ENCODE measurements around the gene FGF1. TPM values are rescaled to one million over a fixed set of nuclear protein-coding genes. Genes with fewer than 3 reads are reported as not detected.

The FGF1 gene
- total RNA-seq, result 1 to 10 TPM in 3 of 4 donors, under 1 TPM in 1; 0.75 to 5.9 (median 4.8) TPM

DNA sequence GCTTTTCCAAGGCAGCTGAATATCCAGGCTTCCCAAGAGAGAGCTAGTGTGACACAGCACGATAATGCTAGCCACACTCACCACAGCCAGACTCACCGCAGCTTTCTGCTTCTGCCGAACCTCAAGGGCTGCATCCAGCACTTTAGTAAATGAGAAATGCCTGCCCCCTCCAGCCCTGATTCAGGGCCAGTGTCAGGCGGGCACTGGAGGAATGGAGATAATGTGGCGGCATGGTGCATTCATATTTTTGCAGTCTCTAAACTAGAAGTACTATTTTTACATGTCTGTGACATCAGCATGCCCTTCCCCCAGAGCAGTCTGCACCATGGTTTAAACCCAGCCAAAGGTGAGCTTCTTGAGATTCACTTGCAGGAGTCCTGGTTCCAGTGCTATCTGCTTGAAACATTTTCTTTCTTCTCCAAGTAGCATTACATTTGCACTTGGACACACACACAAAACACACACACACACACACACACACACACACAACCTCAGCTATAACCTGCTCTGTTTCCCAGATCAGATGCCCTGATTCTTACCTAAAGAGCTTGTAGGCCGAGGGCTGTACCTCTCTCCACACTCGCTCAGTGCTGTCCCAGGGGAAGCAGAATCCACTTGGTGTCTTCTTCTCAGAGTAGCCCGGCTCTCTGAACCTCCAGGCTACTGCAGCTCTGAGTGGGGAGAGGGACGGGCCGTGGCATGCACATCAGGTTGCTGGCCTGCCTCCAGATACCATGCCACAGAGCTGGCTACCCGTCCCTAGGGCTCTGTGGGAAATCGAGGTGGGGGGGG is at the start of gene FGF1:
TSS of gene FGF1 (minus strand) at position 673 of the 792 bp plus-strand sequence. CDS start 71,963 bp downstream, outside the sequence.
- TF ChIP-seq, protein P1, sequence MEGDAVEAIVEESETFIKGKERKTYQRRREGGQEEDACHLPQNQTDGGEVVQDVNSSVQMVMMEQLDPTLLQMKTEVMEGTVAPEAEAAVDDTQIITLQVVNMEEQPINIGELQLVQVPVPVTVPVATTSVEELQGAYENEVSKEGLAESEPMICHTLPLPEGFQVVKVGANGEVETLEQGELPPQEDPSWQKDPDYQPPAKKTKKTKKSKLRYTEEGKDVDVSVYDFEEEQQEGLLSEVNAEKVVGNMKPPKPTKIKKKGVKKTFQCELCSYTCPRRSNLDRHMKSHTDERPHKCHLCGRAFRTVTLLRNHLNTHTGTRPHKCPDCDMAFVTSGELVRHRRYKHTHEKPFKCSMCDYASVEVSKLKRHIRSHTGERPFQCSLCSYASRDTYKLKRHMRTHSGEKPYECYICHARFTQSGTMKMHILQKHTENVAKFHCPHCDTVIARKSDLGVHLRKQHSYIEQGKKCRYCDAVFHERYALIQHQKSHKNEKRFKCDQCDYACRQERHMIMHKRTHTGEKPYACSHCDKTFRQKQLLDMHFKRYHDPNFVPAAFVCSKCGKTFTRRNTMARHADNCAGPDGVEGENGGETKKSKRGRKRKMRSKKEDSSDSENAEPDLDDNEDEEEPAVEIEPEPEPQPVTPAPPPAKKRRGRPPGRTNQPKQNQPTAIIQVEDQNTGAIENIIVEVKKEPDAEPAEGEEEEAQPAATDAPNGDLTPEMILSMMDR (IDR thresholded peaks at IDR 0.05; ENCODE audit: low read depth), result no peak

DNA sequence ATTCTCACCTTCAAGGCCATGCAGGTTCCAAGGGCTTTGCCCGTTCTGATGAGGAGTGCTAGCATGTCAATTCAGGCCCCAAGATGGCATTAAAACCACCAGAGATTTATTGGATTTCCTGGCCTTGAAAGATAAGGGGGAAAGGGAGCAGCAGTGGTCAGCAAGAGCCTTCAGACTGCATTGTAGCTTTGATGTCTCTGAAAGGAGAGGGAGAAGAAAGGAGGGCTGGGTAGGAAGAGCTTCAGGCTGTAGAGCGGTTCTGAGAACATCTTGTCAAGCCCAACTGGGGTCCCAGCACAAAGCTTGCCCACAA is 41.8 kb upstream of the FGF1 start:
- TF ChIP-seq, protein P1 (IDR thresholded peaks at IDR 0.05; ENCODE audit: low read depth), result no peak

DNA sequence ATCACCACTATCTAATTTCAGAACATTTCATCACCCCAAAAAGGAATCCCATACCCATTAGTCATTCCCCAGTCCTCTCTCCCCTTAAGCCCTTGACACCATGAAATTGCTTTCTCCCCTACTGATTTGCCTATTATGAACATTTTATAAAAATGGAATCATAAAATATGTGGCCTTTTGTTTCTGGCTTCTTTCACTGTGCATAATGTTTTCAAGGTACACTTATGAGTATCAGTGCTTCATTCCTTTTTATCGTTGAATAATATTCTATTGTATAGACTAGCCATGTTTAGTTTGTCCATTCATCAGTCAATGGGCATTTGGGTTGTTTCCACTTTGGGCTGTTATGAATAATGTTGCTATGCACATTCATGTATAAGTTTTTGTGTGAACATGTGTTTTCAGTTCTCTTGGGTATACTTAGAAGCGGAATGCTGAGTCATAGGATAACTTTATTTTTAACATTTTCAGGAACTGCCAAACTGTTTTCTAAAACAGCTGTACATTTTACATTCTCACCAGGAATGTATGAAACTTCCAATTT is 40.4 kb upstream of the FGF1 start:
- TF ChIP-seq, protein P1 (IDR thresholded peaks at IDR 0.05; ENCODE audit: low read depth), result no peak

DNA sequence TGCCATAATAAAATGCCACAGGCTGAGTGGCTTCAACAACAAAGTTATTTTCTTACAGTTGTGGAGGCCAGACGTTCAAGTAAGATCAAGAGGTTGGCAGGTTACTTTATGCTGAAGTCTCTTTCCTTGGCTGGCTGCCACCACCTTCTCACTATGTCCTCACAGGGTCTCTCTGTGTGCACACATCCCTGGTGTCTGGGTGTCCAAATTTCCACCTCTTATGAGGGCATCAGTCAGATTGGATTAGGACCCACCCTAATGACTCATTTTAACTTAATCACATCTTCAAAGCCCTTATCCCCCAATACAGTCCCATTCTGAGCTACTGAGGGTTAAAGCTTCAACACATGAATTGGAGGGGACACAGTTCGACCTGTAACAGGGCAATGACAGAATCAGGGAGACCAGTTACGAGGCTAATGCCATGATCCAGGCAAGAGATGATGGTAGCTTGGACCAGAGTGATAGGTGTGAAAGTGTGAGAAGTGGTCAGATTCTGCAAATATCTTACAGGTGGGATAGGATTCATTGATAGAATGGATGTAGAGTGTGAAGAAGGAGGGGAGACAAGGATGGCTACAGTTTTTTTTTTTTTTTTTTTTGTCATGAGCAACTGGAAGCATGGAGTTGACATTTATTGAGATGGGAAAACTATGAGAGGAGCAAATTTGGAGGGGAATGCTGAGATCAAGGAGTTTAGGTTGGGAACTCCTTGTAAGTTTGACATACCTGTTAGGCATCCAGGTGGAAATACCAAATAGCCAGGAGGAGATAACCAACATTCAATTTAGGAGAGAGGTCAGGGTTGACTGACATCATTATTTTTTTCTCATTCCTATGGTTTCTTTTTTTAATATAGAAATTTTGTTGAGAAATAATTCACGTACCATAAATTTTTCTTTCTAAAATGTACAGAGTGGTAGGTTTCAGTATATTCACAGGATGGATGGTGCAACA is 39.6 kb upstream of the FGF1 start:
- TF ChIP-seq, protein P1 (IDR thresholded peaks at IDR 0.05; ENCODE audit: low read depth), result no peak

DNA sequence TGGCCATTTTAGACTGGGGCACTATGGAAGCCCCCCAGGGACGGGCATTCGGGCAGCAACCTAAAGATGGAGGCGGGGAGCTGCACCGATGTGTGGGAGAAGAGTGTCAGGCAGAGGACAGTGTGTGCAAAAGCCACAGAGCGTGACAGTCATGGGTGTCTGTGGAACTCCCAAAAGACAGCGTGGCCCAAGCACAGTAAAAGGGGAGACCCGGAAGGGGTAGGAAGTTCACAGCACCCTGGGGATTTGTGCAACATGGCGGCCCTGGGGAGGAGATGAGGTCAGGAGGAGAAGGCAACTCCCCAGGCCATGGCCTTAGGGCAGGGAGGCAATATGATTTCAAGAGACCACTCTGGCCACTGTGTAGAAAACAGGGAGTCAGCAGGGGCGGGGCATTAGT is 38.9 kb upstream of the FGF1 start:
- TF ChIP-seq, protein P1 (IDR thresholded peaks at IDR 0.05; ENCODE audit: low read depth), result no peak

DNA sequence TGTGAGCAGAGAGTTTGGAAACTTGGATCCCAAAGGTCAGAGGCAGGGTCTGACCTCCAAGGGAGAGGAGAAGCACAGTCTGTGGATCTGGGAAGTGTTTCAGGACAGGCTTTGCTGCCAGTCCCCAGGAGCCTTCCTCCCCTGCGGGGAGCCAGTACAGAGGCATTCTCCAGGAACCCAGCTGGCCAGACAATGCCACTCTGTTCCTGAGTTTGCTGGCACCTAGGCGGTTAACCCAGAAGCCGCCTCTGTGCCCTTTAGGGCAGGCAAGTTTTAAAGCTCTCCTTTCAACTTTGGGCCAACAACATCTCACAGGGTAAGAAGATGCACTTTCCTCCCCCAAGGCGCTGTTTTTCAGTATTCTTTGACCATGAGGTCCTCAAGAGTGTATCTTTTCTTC is 37.0 kb upstream of the FGF1 start:
- TF ChIP-seq, protein P1 (IDR thresholded peaks at IDR 0.05; ENCODE audit: low read depth), result no peak

DNA sequence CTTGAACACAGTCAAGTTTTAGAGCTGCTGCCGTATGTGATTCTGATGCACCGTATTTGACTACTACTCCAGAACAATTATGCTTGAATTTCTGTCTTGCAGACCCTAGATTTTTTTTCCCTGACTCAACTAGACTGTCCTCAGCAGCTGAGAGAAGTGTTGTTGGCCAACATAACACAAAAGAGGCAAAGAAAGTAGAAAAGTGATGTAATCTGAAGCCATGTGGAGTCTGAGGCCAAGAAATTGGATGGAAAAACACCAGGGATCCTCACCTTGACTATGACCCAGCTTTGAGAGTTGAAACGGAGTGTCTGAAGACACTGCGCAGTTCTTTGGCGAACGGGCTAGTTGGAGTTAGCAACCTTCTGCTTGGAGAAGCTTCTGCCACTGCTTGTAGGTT is 36.3 kb upstream of the FGF1 start:
- TF ChIP-seq, protein P1 (IDR thresholded peaks at IDR 0.05; ENCODE audit: low read depth), result no peak

All from subcutaneous adipose tissue (tissue), 4 donors.